Thyroid gland (tissue), 4 donors: Measurements from ENCODE around the gene ELOVL7.

Source experiments
- CTCF ChIP-seq, 6 experiments: fragments of 200-600 bp in 3 of 6; fragments of 450-650 bp in 3 of 6; sonication (generic) in 3 of 6; IDR thresholded peaks; one replicate each; pipeline ENCODE4 v1.5.1; 2016 to 2019; ENCODE audit warnings: antibody characterized with exemption in 6 of 6, mild to moderate bottlenecking in 2 of 6, inconsistent platforms in 1 of 6, moderate library complexity in 1 of 6
- POLR2A ChIP-seq, 2 donors: fragments of 450-650 bp; IDR thresholded peaks; one replicate each; pipeline ENCODE4 v1.6.1; 2017; ENCODE audit warnings: antibody characterized with exemption in 2 of 2, mild to moderate bottlenecking in 2 of 2, moderate library complexity in 1 of 2

GRCh38 chr5:60718166-60718892 lies 125.7 kb downstream of the ELOVL7 start:
- no peak for TF ChIP-seq CTCF (IDR thresholded peaks at IDR 0.05)
- TF ChIP-seq POLR2A (IDR thresholded peaks at IDR 0.05) = no peak
